K562 (cell line): ENCODE results near the gene GRIP1.

Source experiments
- CTCF ChIP-seq, 3 experiments: IDR thresholded peaks in 2 of 3; conservative IDR thresholded peaks in 1 of 3; 2 replicates each; pipeline ENCODE4 v1.5.1; 2011 to 2012; ENCODE audit warnings: low read length in 3 of 3, mild to moderate bottlenecking in 3 of 3, control low read depth in 2 of 3, improper control_type of control experiment in 1 of 3, inconsistent platforms in 1 of 3, low read depth in 1 of 3, mixed read lengths in 1 of 3, moderate library complexity in 1 of 3; ENCODE audit not compliant: insufficient read depth in 2 of 3
- JUN ChIP-seq, 2 experiments: sonication (generic) in 1 of 2; formaldehyde crosslinking in 1 of 2; IDR thresholded peaks; 2 replicates each; pipeline versions ENCODE4 v1.6.1 to v1.8.0; 2012 to 2022; ENCODE audit warnings: borderline replicate concordance in 2 of 2, mild to moderate bottlenecking in 2 of 2, improper control_type of control experiment in 1 of 2, low read depth in 1 of 2, low read length in 1 of 2, missing genetic modification reagents in 1 of 2
- SRSF1 ChIP-seq: fragments of 200-400 bp; formaldehyde crosslinking; IDR thresholded peaks from 2 replicates; pipeline ENCODE4 v1.6.1; 2017; ENCODE audit warnings: mild to moderate bottlenecking, low read depth, low read length, moderate library complexity
- TF ChIP-seq, protein P1 (sequence below): sonication (generic); formaldehyde crosslinking; IDR thresholded peaks from 2 replicates; pipeline ENCODE4 v1.8.0; 2022; ENCODE audit warnings: mild to moderate bottlenecking, missing genetic modification reagents, borderline replicate concordance

GRCh38 chr12:66629138-66629870 lies 49.6 kb downstream of the GRIP1 start:
- TF ChIP-seq, protein P1, sequence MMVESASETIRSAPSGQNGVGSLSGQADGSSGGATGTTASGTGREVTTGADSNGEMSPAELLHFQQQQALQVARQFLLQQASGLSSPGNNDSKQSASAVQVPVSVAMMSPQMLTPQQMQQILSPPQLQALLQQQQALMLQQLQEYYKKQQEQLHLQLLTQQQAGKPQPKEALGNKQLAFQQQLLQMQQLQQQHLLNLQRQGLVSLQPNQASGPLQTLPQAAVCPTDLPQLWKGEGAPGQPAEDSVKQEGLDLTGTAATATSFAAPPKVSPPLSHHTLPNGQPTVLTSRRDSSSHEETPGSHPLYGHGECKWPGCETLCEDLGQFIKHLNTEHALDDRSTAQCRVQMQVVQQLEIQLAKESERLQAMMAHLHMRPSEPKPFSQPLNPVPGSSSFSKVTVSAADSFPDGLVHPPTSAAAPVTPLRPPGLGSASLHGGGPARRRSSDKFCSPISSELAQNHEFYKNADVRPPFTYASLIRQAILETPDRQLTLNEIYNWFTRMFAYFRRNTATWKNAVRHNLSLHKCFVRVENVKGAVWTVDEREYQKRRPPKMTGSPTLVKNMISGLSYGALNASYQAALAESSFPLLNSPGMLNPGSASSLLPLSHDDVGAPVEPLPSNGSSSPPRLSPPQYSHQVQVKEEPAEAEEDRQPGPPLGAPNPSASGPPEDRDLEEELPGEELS (CRISPR knock-in tag), result no peak
- TF ChIP-seq JUN (IDR thresholded peaks at IDR 0.05; ENCODE audit: borderline replicate concordance, low read depth, low read length) (no peak), JUN (CRISPR knock-in tag; IDR thresholded peaks at IDR 0.05; ENCODE audit: borderline replicate concordance) (no peak), CTCF (IDR thresholded peaks at IDR 0.05 in 2 of 3, conservative IDR thresholded peaks at IDR 0.05 in 1 of 3; ENCODE audit: insufficient read depth in 2 of 3, low read depth in 1 of 3, low read length in 3 of 3) (no peak), SRSF1 (no peak)
